Activated T-cell treated with anti-CD3 and anti-CD28 coated beads for 1 hour (primary cell): ENCODE data around the gene UBXN10.

Experiments used
- DNase-seq: peaks from one replicate; pipeline ENCODE4 v3.0.0-alpha.2; 2020; ENCODE audit warnings: low read depth

The UBXN10 gene, protein sequence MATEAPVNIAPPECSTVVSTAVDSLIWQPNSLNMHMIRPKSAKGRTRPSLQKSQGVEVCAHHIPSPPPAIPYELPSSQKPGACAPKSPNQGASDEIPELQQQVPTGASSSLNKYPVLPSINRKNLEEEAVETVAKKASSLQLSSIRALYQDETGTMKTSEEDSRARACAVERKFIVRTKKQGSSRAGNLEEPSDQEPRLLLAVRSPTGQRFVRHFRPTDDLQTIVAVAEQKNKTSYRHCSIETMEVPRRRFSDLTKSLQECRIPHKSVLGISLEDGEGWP

DNA sequence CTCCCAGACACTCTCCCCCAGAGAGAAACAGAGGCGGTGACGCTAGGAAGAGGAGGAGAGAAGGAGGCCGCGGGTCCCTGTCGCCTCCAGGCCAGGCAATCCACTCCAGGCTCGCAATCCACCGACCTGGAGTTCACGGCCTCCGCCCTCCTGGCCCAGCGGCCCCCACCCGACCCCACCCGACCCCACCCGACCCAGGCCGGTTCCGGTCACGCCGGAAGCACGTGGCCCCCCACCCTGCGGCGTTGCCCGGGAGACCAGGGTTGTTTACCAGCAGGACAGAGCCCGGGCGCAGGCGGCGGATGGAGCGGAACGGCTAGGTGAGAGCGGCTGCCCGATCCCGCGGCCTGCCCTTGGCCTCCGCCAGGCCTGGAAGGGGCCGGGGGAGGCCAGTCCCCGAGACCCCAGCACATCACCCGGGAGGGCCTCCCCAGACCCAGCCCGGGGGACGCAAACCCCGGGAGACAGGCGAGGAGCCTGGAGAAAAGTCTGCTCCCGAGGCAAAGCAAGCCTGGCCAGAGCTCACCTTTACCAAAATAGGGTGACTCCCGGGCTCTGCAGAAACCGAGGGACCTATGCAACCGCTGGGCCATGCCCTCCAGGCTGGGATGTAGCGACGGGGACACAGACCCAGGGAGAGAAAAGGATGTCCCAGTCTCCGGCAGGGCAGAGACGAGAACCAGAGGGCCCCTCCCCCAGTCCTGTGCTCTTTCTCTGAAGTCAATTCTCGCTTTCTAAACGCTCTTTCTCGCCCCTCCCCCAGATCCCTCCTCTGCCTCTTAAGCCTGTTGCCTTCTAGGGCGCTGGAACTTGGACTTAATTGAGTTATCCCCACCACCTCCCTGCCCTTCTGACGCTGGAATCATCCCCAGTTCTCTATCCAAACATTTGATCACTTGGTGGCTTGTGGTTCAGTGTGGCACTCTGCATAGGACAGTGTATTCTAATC lies at the start of gene UBXN10, which contains the start of gene PLA2G2C:
TSS of gene UBXN10 (plus strand) at position 263 of the 949 bp plus-strand sequence. CDS start 4,466 bp downstream, outside the sequence.
TSS of gene PLA2G2C (minus strand) at position 685 of the 949 bp plus-strand sequence. CDS start 9,155 bp downstream, outside the sequence.
- DNase-seq: peak; percentile 19

- DNase-seq: no peak
Measured at GRCh38 chr1:20136249-20136648, 49.6 kb upstream of the UBXN10 start.

DNA sequence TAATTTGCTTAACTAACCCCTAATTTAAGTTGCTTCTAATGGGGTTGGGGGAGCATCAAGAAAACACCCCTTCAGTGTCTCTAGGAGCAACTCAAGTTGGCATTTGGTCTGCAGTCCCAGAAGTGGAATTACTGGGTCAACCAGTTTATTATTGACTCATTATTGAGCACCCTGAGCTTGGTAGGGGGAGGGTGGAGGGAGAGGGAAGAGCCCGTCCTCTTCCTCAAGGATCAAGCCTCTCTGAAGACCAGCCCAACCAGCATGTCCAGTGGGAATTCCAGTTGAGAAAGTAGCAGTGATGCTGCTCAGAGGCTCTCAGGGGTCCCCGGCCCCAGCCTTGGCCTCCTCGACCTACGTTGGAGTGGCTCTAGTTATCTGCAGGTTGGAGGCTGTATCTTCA lies 48.8 kb upstream of the UBXN10 start:
- DNase-seq: no peak

- no peak for DNase-seq
Measured at GRCh38 chr1:20137604-20138003, 48.3 kb upstream of the UBXN10 start.

GRCh38 chr1:20138346-20138745 lies 47.5 kb upstream of the UBXN10 start:
- DNase-seq: no peak

- DNase-seq: no peak
Measured at GRCh38 chr1:20138961-20139550, 46.8 kb upstream of the UBXN10 start, which contains the start of gene PLA2G2F. TSS of gene PLA2G2F (plus strand) at chr1:20139323. CDS start at chr1:20139428, 105 bp downstream.

DNA sequence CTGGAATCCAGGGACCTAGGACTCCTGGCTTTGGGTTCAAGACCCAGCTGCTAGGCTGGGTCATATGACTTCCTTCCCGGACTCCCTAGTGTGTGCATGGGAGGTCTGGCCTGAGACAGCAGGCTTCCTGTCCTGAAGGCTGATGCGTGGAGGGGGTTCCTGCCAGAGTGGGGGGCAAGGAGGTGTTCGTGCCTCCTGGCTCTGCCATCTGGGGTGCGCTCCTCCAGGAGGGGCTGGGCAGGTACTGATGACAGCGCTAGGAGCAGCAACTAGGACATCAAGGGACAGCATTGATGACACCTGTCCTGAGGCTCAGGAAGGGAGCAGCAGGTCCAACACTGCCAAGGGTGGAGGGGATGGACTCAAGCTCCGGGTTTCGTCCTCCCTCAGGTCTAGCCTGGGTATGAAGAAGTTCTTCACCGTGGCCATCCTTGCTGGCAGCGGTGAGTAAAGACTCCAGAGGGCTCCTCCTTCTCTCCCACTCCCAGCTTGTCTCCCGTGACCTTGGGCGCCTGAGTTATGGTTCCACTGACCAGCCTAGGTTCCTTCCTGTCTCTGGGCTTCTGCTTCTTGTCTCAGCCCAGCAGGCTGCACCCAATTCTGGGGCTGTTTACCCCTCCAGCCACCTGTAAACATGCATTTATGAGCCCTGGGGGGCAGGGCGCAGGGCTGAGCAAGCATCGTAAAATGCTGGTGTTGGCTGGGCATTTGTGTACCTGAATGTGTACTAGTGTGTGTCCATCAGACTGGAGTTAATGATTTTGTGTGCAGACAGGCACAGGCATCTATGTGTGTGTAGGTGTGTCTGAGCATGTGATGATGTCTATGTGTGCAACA lies 45.9 kb upstream of the UBXN10 start:
- no peak for DNase-seq

DNA sequence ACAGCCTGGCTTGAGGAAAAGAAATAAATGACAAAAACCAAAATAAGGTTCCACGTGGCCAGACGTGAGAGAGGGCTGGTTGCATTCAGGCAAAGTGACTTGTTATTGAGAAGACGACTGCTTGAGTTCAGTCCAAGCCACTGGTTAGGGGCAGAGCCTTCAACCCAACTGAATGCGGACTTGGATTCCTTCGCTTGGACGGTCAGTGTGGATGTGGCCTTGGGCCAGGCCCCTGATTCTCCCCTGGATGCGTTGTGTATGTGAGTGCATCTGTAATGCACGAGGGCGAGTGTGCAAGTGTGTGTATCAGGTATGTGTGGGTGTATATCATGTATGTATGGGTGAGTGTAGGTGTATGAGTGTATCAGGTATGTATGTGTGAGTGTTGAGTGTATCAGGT lies 44.9 kb upstream of the UBXN10 start:
- DNase-seq: no peak

DNA sequence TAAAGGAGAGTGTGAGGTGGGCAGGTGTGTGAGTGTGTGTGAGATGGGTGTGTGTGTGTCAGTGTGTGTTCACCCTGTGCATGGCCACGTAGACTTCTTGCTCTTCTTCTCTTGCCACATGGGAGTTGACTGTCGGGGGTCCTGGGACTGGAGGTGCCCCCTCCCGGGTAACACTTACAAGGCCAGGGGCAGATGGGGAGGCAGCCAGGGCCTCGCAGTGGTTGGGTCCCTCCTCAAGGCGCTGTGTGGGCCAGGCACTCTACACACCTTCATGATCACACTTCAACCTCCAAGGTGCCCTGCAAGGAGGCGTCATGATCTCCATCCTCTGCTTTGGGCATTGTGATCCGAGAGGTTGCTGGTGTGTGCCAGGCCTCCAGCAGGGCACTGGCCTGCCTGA lies 44.4 kb upstream of the UBXN10 start:
- DNase-seq: no peak

DNA sequence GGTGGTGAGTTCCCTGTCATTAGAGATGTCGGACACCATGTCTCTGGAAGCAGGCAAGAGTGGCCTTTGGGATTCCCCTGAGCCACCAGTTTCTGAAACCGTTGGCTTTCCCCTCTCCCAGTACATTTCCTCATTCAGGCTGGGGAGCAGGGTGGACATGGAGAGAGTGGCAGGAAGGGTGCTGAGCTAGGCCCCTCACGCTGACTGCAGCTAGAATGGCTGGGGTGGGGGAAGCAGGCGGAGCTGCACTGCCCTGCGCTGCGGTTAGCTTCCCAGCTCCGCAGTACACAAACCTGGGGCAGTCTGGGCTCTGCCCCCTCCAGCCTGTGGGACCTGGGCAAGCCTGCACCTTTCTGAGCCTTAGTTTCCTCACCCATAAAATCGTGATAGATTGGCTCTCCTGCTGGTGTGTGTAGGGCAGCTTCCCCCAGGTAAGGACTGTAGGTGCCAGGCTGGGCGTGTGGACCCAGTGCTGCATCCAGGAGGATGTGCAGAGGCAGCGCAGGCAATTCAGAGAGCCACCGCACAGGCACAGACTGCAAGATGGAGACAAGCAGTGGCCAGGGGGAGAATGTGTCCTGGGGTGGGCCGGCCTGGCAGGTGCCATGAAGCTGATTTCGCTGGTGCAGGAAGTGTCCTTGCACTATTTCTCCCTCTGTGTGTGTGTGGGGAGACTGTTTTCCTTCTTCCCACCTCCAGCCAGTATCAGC lies 43.7 kb upstream of the UBXN10 start:
- DNase-seq: no peak

GRCh38 chr1:20143318-20143717 lies 42.6 kb upstream of the UBXN10 start:
- DNase-seq: no peak

DNA sequence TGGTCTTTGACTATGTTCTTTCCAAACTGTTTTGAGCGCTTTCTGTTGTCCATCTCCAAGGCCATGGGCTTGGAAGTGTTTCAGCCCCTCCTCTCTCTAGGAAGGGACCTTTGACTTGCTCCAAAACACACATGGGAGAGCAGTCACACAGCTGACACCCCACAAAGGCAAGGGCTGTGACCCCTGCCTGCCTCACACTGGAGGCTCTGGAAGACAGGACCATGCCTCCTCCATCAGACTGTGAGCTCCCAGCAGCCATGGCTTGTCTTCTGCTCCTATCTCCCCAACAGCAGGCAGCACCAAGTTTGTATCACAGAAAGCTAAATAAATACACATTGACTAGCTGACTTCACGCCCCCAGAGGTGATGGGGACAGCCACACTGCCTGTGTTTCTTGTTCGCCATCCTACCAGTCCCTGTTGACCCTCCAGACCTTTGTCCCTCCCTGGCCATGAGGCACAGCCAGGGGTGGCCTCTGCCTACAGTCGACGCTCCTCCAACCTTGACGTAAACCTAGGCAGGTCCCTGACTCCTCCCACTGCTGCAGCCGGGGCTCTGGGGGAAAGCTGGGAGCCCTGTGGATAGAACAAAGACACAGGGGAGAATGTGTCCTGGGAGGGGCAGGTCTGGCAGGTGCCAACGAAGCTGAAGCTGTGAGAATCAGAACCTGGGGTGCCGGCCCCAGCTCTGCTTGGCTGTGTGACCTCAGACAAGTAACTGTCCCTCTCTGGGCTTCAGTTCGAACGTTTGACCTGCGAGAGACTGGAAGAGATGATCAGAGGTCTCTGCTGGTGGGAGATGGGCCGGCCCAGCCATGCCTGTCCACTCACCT lies 41.9 kb upstream of the UBXN10 start:
- no peak for DNase-seq

DNA sequence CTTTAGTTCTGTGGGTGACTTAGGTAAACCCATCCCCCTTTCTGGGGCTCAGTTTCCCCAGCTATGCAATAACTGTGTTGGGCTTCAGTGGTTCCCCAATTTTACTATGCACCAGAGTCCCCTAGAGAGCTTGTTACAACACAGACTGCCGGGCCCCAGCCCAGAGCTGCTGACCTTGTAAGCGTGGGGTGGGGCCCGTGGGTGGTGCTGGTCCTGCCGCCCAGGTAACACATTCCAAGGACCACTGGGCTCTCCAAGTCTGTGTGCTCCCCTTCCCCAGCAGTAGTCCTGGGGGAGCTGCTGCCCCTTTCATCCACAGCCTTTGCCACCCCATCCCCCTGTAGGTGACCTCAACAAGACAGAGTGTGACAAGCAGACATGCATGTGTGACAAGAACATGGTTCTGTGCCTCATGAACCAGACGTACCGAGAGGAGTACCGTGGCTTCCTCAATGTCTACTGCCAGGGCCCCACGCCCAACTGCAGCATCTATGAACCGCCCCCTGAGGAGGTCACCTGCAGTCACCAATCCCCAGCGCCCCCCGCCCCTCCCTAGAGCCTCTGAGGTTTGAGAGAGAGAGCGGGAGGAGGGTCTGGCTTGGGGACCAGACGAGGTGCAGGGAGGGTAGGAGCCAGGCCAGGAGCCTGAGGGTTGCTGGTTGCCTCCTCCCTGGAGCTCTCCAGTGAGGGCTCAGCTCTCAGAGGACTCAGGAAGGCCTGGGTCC lies 37.9 kb upstream of the UBXN10 start:
- no peak for DNase-seq

- DNase-seq: no peak
Measured at GRCh38 chr1:20148571-20149500, 37.1 kb upstream of the UBXN10 start.

GRCh38 chr1:20149601-20150325 lies 36.1 kb upstream of the UBXN10 start:
- no peak for DNase-seq

GRCh38 chr1:20150326-20150705 lies 35.6 kb upstream of the UBXN10 start:
- DNase-seq: no peak

DNA sequence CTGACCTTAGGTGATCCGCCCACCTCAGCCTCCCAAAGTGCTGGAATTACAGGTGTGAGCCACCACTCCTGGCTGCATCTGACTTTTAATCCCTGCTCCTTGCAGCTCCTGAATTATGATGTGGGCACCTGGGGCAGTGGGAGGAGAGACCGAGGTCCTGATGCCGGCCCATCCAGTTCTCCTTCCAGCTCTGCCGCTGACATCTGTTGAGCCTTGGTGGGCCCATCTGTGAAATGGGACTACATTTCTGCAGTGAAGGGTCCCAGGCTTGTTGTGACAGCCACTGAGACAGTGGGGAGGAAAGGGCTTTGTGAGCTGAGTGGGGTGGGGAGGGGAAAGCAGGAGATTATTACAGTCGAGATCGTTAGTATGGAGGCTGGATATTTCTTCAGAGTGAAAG lies 34.9 kb upstream of the UBXN10 start:
- DNase-seq: no peak
